Activated CD4-positive, alpha-beta T cell treated with anti-CD3 and anti-CD28 coated beads, Interleukin-2, Interleukin-6, amounts not matched to agents 100 ng/mL and 50 ng/mL, durations not matched to agents 16 hours and 8 hours (primary cell): ENCODE data around the gene GRIFIN.

Experiments
- DNase-seq: peaks from one replicate; pipeline ENCODE4 v3.0.0-alpha.2; 2020

Gene GRIFIN

GRCh38 chr7:2432910-2433712 is 43.1 kb downstream of the GRIFIN start:
- no peak for DNase-seq

- peak; percentile 51 for DNase-seq
Measured at GRCh38 chr7:2431260-2431867, 44.8 kb downstream of the GRIFIN start.

- no peak for DNase-seq
Measured at GRCh38 chr7:2425749-2426148, 50.4 kb downstream of the GRIFIN start.
